GM23338 (cell line): Measurements from ENCODE around the gene PKIB. TPM values are rescaled to one million over a fixed set of nuclear protein-coding genes. Genes with fewer than 3 reads are reported as not detected.

Experiments
- ATAC-seq: fragments of 200-7000 bp; cut with Tn5 transposase; 3 replicates; pipeline ENCODE4 v1.9.1; 2020
- DNase-seq: peaks from one replicate; pipeline ENCODE4 v3.0.0-alpha.2; 2015; ENCODE audit warnings: low spot score
- H2AFZ ChIP-seq: fragments of 200-600 bp; sonication (generic); 2 replicates; pipeline ENCODE4 v1.8.0; 2016; ENCODE audit warnings: antibody characterized with exemption, mild to moderate bottlenecking, moderate library complexity
- H3F3A ChIP-seq: fragments of 200-600 bp; sonication (generic); replicated peaks from 2 replicates; pipeline ENCODE4 v1.8.0; 2017; ENCODE audit warnings: antibody characterized with exemption, mixed run types, low read depth
- H3K27ac ChIP-seq: fragments of 200-600 bp; sonication (generic); 2 replicates; pipeline ENCODE4 v1.6.1; 2016; ENCODE audit warnings: low read depth
- H3K27me3 ChIP-seq: fragments of 200-600 bp; sonication (generic); 2 replicates; pipeline ENCODE4 v1.8.0; 2016; ENCODE audit warnings: mild to moderate bottlenecking, mixed run types, moderate library complexity; ENCODE audit not compliant: insufficient read depth
- H3K36me3 ChIP-seq: fragments of 200-600 bp; sonication (generic); 2 replicates; pipeline ENCODE4 v1.8.0; 2016; ENCODE audit warnings: mild to moderate bottlenecking; ENCODE audit not compliant: insufficient read depth
- H3K4me1 ChIP-seq: fragments of 200-600 bp; sonication (generic); 2 replicates; pipeline ENCODE4 v1.8.0; 2016; ENCODE audit warnings: mild to moderate bottlenecking, moderate library complexity; ENCODE audit not compliant: insufficient read depth
- H3K4me2 ChIP-seq: fragments of 200-600 bp; sonication (generic); 2 replicates; pipeline ENCODE4 v1.7.1; 2017; ENCODE audit warnings: mixed run types
- H3K4me3 ChIP-seq: fragments of 200-600 bp; sonication (generic); 2 replicates; pipeline ENCODE4 v1.6.1; 2016; ENCODE audit warnings: mixed run types
- H3K79me2 ChIP-seq: fragments of 200-600 bp; sonication (generic); replicated peaks from 2 replicates; pipeline ENCODE4 v1.8.0; 2017; ENCODE audit warnings: mild to moderate bottlenecking; ENCODE audit not compliant: insufficient read depth
- H3K9me2 ChIP-seq: fragments of 200-600 bp; sonication (generic); 2 replicates; pipeline ENCODE4 v1.8.0; 2017; ENCODE audit not compliant: insufficient read depth
- H4K20me1 ChIP-seq: fragments of 200-600 bp; sonication (generic); replicated peaks from 2 replicates; pipeline ENCODE4 v1.8.0; 2017; ENCODE audit warnings: mild to moderate bottlenecking; ENCODE audit not compliant: insufficient read depth
- H3K27ac Mint-ChIP-seq: 2 replicates; pipeline ENCODE4 v1.8.0; 2020; ENCODE audit warnings: inconsistent platforms, mild to moderate bottlenecking, moderate library complexity, mixed read lengths
- H3K27me3 Mint-ChIP-seq: 3 replicates; pipeline ENCODE4 v1.8.0; 2022; ENCODE audit warnings: low read depth, mild to moderate bottlenecking, moderate library complexity, mixed read lengths, inconsistent platforms; ENCODE audit not compliant: insufficient read depth, poor library complexity
- H3K36me3 Mint-ChIP-seq: 3 replicates; pipeline ENCODE4 v1.8.0; 2021; ENCODE audit warnings: low read depth, mild to moderate bottlenecking, inconsistent platforms, moderate library complexity, mixed read lengths
- H3K4me1 Mint-ChIP-seq: 3 replicates; pipeline ENCODE4 v1.8.0; 2020; ENCODE audit warnings: mild to moderate bottlenecking, inconsistent platforms, mixed read lengths
- H3K4me3 Mint-ChIP-seq: 3 replicates; pipeline ENCODE4 v1.8.0; 2021; ENCODE audit warnings: moderate library complexity, mild to moderate bottlenecking, inconsistent platforms, mixed read lengths
- H3K9me3 Mint-ChIP-seq: 3 replicates; pipeline ENCODE4 v1.8.0; 2020; ENCODE audit warnings: moderate library complexity, mild to moderate bottlenecking, inconsistent platforms, mixed read lengths
- CREB1 ChIP-seq: fragments of 250-450 bp; sonication (Bioruptor Pico); IDR thresholded peaks from 2 replicates; pipeline ENCODE4 v1.5.0; 2020; ENCODE audit warnings: low read depth, mild to moderate bottlenecking, moderate library complexity
- CTCF ChIP-seq, 2 experiments: fragments of 200-600 bp in 1 of 2; sonication (generic) in 1 of 2; conservative IDR thresholded peaks; 2 replicates each; pipeline versions ENCODE4 v1.5.1 to v1.6.1; 2016 to 2017; ENCODE audit warnings: antibody characterized with exemption in 2 of 2, low read depth in 2 of 2, mild to moderate bottlenecking in 2 of 2, moderate library complexity in 1 of 2
- EZH2phosphoT487 ChIP-seq: fragments of 200-600 bp; sonication (generic); IDR thresholded peaks from one replicate; pipeline ENCODE4 v1.8.1; 2018; ENCODE audit warnings: antibody characterized with exemption; ENCODE audit not compliant: unreplicated experiment
- NANOG ChIP-seq: IDR thresholded peaks from 2 replicates; pipeline ENCODE4 v1.6.1; 2016; ENCODE audit warnings: antibody characterized with exemption, borderline replicate concordance
- POLR2AphosphoS5 ChIP-seq: IDR thresholded peaks from 2 replicates; pipeline ENCODE4 v1.6.1; 2016; ENCODE audit warnings: antibody characterized with exemption, low read depth
- REST ChIP-seq: IDR thresholded peaks from one replicate; pipeline ENCODE4 v1.6.1; 2018; ENCODE audit warnings: antibody characterized with exemption; ENCODE audit not compliant: unreplicated experiment
- ZNF114 ChIP-seq: fragments of 250-450 bp; sonication (Bioruptor Pico); IDR thresholded peaks from 2 replicates; pipeline ENCODE4 v1.5.0; 2020; ENCODE audit warnings: mild to moderate bottlenecking, moderate library complexity
- polyA plus RNA-seq: library from polyadenylated mRNA; unstranded; fragments of >200 nt; fragmentation: Nextera tagmentation; extraction: Ambion mirVana; gene quantifications from 2 replicates; pipeline ENCODE4 v1.2.1, GENCODE V29; 2016
- total RNA-seq: library from RNA; depleted of rRNA; stranded (reverse); fragments of >200 nt; shearing (Covaris generic); gene quantifications from 2 replicates; pipeline ENCODE4 v1.2.3, GENCODE V29; 2014

PKIB gene
- total and polyA plus RNA-seq, 2 experiments from 2014 or later = 125 to 170 TPM

GRCh38 chr6:122704066-122704465 lies 93.9 kb downstream of the PKIB start:
- Histone ChIP-seq H3K27me3 (no peaks in the 10 kb centered on the region), H3K36me3 (no peaks in the 10 kb centered on the region), H4K20me1 (peaks cover 2% of the 10 kb centered on the region; the same call in 1 of the 2 replicates), H3K27ac (no peak overlapping the region), H3K9me2 (no peaks in the 10 kb centered on the region), H3F3A (no peaks in the 10 kb centered on the region), H3K4me3 (no peak overlapping the region), H3K4me1 (peaks cover 9% of the 10 kb centered on the region; the same call in 1 of the 2 replicates), H3K4me2 (no peak overlapping the region), H3K79me2 (no peaks in the 10 kb centered on the region), H2AFZ (no peak overlapping the region)
- H3K9me3 Mint-ChIP-seq = no peaks in the 10 kb centered on the region
- no peaks in the 10 kb centered on the region for H3K27me3 Mint-ChIP-seq
- ATAC-seq = no peak
- H3K27ac Mint-ChIP-seq = no peak overlapping the region
- H3K36me3 Mint-ChIP-seq = no peaks in the 10 kb centered on the region
- no peak for DNase-seq
- TF ChIP-seq EZH2phosphoT487 (no peak), REST (no peak), CTCF (conservative IDR thresholded peaks at IDR 0.05; ENCODE audit: low read depth in 2 of 2) (no peak), NANOG (no peak)
- no peak overlapping the region for H3K4me3 Mint-ChIP-seq
- no peaks in the 10 kb centered on the region; the same call in 2 of the 3 replicates for H3K4me1 Mint-ChIP-seq

- Histone ChIP-seq H3K27ac (no peak overlapping the region), H3K4me1 (peaks cover 9% of the 10 kb centered on the region; the same call in 1 of the 2 replicates), H3K4me2 (no peak overlapping the region), H3F3A (no peaks in the 10 kb centered on the region), H3K9me2 (no peaks in the 10 kb centered on the region), H3K79me2 (no peaks in the 10 kb centered on the region), H3K4me3 (no peak overlapping the region), H3K36me3 (no peaks in the 10 kb centered on the region), H2AFZ (no peak overlapping the region), H4K20me1 (no peaks in the 10 kb centered on the region; the same call in 1 of the 2 replicates), H3K27me3 (no peaks in the 10 kb centered on the region)
- ATAC-seq (no peak), DNase-seq (no peak)
- H3K4me1 Mint-ChIP-seq = no peaks in the 10 kb centered on the region
- no peak overlapping the region for H3K4me3 Mint-ChIP-seq
- H3K27ac Mint-ChIP-seq = no peak overlapping the region; the same call in 1 of the 2 replicates
- no peaks in the 10 kb centered on the region for H3K9me3 Mint-ChIP-seq
- no peaks in the 10 kb centered on the region for H3K36me3 Mint-ChIP-seq
- H3K27me3 Mint-ChIP-seq = no peaks in the 10 kb centered on the region
- no peak for TF ChIP-seq POLR2AphosphoS5
- TF ChIP-seq ZNF114 (CRISPR knock-in tag) = no peak
- TF ChIP-seq CREB1 (CRISPR knock-in tag) = no peak
- TF ChIP-seq CTCF (conservative IDR thresholded peaks at IDR 0.05; ENCODE audit: low read depth in 2 of 2) = no peak
Observed at GRCh38 chr6:122709922-122710512, 99.8 kb downstream of the PKIB start.
